ENCODE data around the gene HMGN3.

Gene HMGN3

DNA sequence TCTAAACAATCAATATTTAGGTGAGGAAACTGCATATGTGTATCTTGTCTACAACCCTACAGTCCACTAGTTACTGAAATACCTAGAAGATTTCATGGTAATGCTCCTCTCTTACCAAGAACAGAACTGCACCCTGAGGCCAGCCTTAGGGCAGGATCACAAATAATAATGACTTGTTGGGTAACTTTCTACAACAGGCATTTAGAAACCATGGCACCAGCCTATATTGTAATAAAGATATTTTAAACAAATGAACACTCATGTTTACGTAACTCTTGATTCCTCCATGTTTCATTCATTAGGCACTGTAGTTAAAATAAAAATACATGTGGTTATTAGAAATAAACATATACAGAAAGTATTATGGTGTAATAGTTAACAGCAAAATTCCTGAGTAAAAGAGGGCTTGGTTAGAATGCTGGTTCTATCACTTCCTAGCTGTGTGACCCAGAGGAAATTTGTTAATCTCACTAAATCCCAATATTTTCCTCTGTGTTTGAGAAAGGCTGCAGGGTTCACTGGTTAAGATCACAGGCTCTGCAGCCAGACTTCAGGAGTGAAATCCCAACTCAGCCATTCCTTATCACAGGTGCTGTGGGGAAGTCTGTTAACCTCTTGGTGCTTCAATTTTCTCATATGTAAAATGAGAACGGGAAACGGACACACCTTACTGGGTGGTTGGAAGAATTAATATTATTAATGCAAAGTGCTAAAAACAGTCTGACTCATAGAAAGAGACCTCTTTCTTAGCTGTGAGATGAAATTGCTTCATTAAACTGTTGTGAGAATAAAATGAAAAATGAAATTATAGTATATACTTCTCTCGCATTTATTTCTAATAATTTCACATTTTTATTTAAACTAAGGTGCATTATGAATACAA, 8.5 kb downstream of the HMGN3 start:
- no peak overlapping the region for H3K9ac ChIP-seq
- H3K4me2 ChIP-seq, result no peak overlapping the region
- H3K9me3 ChIP-seq (replicated peaks in 1 of 11), result peaks cover 0 to 4% (median 0%) of the 10 kb centered on the region in 11 experiments; a peak in 2 of 22 replicates
- H3K36me3 ChIP-seq, result no peaks in the 10 kb centered on the region
- H3K27me3 ChIP-seq, result no peaks in the 10 kb centered on the region
- no peaks in the 10 kb centered on the region for H3K4me1 ChIP-seq
- H3K27ac ChIP-seq, result no peak overlapping the region
- no peak for TF ChIP-seq Cebpa-rat (IDR thresholded peaks at IDR 0.05)
- no peaks in the 10 kb centered on the region for H4K20me1 ChIP-seq
- no peak overlapping the region for H3K4me3 ChIP-seq

DNA sequence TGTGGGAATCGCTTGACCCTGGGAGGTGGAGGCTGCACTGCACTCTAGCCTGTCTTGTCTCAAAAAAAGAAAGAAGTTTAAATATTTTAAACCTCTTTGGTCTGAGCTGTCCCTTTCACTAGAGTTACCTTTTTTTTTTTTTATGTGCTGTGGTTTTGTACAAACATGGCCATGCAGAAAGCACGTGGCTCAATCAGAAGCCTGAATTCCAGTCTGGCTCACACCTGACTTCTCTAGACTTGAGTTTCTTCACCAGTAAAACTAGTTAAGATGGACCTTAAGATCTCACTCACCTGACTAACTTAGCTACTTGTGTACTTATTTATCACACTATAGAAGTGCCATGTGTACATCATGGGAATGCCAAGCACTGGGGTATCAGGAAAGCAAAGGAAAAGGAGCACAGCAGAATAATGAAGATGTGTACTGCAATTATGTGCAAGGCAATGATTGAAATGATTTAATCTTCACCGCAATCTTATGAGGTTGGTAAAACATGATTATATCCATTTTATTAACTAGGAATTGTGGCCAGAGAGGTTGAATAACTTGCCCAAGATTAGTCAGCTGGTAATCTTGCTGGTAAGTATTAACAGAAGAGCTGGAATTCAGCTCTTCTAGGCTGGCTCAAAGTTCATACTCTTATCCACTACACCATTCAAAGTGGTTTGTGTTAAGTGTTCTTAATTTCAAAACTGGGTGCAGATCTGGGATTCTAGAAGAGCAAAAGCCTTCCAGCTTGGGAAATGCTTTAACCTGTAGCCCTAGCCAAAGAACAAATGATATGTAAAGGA, 10.7 kb downstream of the HMGN3 start:
- Histone ChIP-seq H3K36me3 (no peaks in the 10 kb centered on the region), H3K4me1 (no peaks in the 10 kb centered on the region), H3K9ac (no peak overlapping the region), H3K9me3 (replicated peaks in 1 of 11) (no peaks in the 10 kb centered on the region), H3K27ac (no peak overlapping the region), H3K4me2 (no peak overlapping the region), H3K4me3 (no peak overlapping the region), H4K20me1 (no peaks in the 10 kb centered on the region), H3K27me3 (no peaks in the 10 kb centered on the region)
- no peak for TF ChIP-seq Cebpa-rat (IDR thresholded peaks at IDR 0.05)

DNA sequence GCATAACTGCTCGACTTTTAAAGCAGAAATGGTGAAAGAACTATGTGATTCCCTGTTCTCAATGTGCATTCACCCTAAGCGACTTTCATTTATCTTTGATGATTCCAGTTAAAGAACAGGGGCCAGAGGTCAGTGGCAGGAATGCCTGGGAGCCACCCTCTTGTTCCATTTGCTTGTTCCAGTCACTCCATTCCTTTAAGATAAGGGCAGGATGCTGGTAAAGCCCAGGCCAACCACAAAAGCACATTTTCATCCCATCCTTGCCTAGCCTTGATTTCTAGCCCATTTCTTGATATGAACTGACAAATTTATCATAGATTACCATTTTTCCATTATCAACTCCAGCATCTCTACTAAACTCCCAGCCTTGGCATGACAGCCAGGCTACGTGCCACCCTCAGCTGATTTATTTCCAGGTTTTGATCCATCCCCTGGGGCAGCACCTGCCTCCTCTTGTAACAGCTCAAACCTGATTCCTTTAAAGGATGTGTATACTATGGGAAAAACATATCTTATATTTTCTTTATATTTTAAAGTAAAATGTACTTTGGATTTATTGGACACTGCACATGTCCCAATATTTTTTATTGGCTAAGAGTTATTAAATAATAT, 19.2 kb downstream of the HMGN3 start:
- H3K4me1 ChIP-seq, result no peaks in the 10 kb centered on the region
- 0 out of 22 replicates have a peak, but pooled peaks cover 0 to 3% (median 0%) of the 10 kb centered on the region in 11 experiments for H3K36me3 ChIP-seq
- no peak overlapping the region for H3K4me2 ChIP-seq
- H3K9me3 ChIP-seq (replicated peaks in 1 of 11), result no peaks in the 10 kb centered on the region
- no peak overlapping the region for H3K4me3 ChIP-seq
- H4K20me1 ChIP-seq, result no peaks in the 10 kb centered on the region
- H3K27me3 ChIP-seq, result no peaks in the 10 kb centered on the region
- no peak overlapping the region for H3K27ac ChIP-seq
- no peak for TF ChIP-seq Cebpa-rat (IDR thresholded peaks at IDR 0.05)
- H3K9ac ChIP-seq, result no peak overlapping the region

DNA sequence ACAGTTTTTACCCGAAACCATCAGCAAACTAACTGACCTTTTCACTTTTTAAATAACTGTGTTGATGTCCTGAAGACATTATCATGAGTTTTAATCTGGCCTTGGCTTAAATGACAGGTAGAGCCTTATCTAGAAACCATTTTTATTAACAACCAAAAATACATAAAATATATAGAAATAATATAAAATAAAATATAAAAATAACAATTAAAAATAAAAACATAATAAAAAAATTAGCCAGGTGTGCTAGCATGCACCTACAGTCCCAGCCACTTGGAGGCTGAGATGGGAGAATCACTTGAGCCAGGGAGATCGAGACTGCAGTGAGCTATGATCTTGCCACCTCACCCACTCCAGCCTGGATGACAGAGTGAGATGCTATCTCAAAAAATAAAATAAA, 21.6 kb downstream of the HMGN3 start:
- no peaks in the 10 kb centered on the region for H3K4me1 ChIP-seq
- no peaks in the 10 kb centered on the region for H3K9me3 ChIP-seq (replicated peaks in 1 of 11)
- H3K36me3 ChIP-seq, result 0 out of 22 replicates have a peak, but pooled peaks cover 0 to 7% (median 0%) of the 10 kb centered on the region in 11 experiments
- H3K4me3 ChIP-seq, result no peak overlapping the region
- TF ChIP-seq Cebpa-rat (IDR thresholded peaks at IDR 0.05), result no peak
- H3K4me2 ChIP-seq, result no peak overlapping the region
- no peaks in the 10 kb centered on the region for H4K20me1 ChIP-seq
- H3K27me3 ChIP-seq, result no peaks in the 10 kb centered on the region
- no peak overlapping the region for H3K27ac ChIP-seq
- H3K9ac ChIP-seq, result no peak overlapping the region

DNA sequence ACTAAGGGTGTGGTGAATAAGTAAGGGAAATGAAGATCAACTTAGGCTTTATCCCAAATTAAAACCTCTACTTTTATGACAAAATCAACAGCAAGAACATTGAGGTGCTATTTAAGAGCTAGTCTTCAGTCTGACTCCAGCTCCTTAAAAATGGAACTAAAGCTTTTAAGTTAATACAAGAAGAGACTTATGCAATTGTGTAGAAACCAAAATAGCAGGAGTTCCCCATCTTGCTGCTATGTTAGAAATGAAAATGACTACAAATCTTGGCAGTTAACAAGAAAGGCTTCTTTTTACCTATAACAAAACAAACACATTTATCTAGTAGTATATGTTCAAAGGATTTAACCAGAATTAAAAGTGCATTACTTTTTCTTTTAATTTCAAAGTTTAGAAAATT, 25.7 kb downstream of the HMGN3 start:
- H3K27me3 ChIP-seq, result no peaks in the 10 kb centered on the region
- H3K4me3 ChIP-seq, result no peak overlapping the region
- no peak for TF ChIP-seq Cebpa-rat (IDR thresholded peaks at IDR 0.05)
- no peak overlapping the region for H3K4me2 ChIP-seq
- H3K9me3 ChIP-seq (replicated peaks in 1 of 11), result no peaks in the 10 kb centered on the region
- H4K20me1 ChIP-seq, result no peaks in the 10 kb centered on the region
- H3K4me1 ChIP-seq, result no peaks in the 10 kb centered on the region
- H3K36me3 ChIP-seq, result peaks cover 0 to 18% (median 4%) of the 10 kb centered on the region in 11 experiments; a peak in 6 of 22 replicates
- H3K9ac ChIP-seq, result no peak overlapping the region
- no peak overlapping the region for H3K27ac ChIP-seq

DNA sequence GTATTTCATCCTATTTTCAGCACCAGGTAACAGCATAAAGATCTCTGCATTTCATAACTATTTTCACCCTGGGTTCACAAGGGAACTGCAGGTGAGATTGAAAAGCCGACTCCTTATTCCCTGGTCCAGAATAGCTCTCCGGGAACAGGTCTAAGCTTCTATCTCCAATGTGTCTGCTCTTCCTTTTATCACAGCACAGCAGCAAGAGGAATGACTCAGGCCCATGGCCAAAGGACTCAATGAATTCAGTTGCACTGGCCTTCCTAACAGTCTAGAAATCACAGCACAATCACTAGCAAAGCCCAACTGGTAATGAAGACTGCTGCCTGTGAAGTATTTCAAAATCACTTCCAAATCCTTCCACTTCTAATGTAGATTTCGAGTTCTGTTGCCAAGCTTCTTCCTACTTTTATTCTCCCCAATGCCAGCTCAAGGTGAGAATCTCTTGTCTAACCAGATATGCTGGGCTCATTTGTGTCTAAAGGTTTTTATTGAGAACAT, 30.7 kb downstream of the HMGN3 start:
- no peak overlapping the region for H3K4me3 ChIP-seq
- H3K4me1 ChIP-seq, result no peaks in the 10 kb centered on the region
- no peaks in the 10 kb centered on the region for H3K9me3 ChIP-seq (replicated peaks in 1 of 11)
- no peak for TF ChIP-seq Cebpa-rat (IDR thresholded peaks at IDR 0.05)
- H3K27ac ChIP-seq, result no peak overlapping the region
- H3K9ac ChIP-seq, result no peak overlapping the region
- H4K20me1 ChIP-seq, result no peaks in the 10 kb centered on the region
- no peaks in the 10 kb centered on the region for H3K27me3 ChIP-seq
- H3K4me2 ChIP-seq, result no peak overlapping the region
- H3K36me3 ChIP-seq, result peaks cover 0 to 17% (median 8%) of the 10 kb centered on the region in 11 experiments; a peak in 8 of 22 replicates

DNA sequence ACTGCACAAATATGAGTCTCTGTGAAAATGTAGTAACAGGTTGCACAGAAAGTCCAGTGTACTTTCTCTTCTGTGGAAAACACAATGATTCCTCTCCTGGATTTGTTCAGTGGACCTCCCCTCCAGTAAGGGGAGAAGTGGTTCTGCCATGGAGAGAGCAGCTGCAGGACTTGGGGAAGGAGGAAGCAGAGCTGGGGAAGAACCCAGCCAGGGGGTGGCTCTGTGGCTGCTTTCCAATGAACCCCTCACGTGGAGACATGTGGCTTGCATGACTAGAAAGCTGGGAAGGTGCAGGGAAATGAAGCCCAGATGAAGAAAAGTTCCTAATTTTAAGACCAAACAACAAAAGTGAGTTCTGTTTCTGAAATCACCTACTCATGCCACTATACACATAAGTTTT, 31.9 kb downstream of the HMGN3 start:
- H3K4me3 ChIP-seq, result no peak overlapping the region
- H4K20me1 ChIP-seq, result no peaks in the 10 kb centered on the region
- H3K27me3 ChIP-seq, result no peaks in the 10 kb centered on the region
- H3K9ac ChIP-seq, result no peak overlapping the region
- no peak for TF ChIP-seq Cebpa-rat (IDR thresholded peaks at IDR 0.05)
- no peak overlapping the region for H3K4me2 ChIP-seq
- H3K27ac ChIP-seq, result no peak overlapping the region
- H3K4me1 ChIP-seq, result peaks cover 0 to 3% (median 0%) of the 10 kb centered on the region in 10 experiments; a peak in 1 of 20 replicates
- H3K36me3 ChIP-seq, result peaks cover 0 to 12% (median 8%) of the 10 kb centered on the region in 11 experiments; a peak in 8 of 22 replicates
- no peaks in the 10 kb centered on the region for H3K9me3 ChIP-seq (replicated peaks in 1 of 11)

DNA sequence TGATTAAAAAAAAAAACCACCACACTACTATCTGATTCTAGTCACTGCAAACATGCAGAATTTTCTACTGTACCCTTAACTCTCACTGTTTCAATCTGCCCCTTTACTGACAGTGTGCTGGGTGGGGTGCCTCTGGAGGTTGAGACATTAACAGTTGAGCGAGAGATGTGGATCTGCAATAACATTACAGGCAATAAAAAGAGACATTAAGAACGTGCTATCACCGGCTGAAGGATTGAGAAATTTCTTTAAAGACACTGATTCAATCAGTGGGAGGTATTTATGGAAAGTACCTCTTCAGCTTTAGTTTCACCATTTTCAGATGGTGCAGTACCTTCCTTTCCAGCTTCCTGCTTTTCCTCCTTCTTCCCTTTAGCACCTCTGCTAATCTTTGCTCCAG, 32.5 kb downstream of the HMGN3 start:
- no peak for TF ChIP-seq Cebpa-rat (IDR thresholded peaks at IDR 0.05)
- Histone ChIP-seq H3K9ac (no peak overlapping the region), H3K4me2 (no peak overlapping the region), H3K36me3 (peaks cover 0 to 11% (median 8%) of the 10 kb centered on the region in 11 experiments; a peak in 8 of 22 replicates), H3K4me1 (peaks cover 0 to 8% (median 0%) of the 10 kb centered on the region in 10 experiments; a peak in 2 of 20 replicates), H3K27me3 (no peaks in the 10 kb centered on the region), H4K20me1 (no peaks in the 10 kb centered on the region), H3K27ac (no peak overlapping the region), H3K9me3 (replicated peaks in 1 of 11) (no peaks in the 10 kb centered on the region), H3K4me3 (no peak overlapping the region)

DNA sequence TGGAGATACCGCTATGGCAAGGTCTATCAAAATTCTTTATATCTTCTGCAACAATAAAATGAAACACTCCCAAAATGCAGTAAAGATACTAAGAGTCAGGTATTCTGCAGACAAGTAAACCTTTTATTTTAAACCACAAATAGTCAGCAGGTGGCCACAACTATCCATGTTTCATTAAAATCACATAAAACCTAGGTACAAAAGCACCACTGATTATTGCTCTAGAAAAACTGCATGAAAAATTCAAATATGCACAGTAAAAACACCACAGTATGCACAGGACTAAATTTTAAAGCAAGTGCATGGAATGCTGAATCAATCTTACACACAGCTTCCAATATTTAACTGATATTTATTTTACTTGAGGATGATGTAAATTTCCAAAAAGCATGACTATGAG, 33.3 kb downstream of the HMGN3 start:
- H3K4me2 ChIP-seq, result no peak overlapping the region
- no peaks in the 10 kb centered on the region for H4K20me1 ChIP-seq
- no peaks in the 10 kb centered on the region for H3K9me3 ChIP-seq (replicated peaks in 1 of 11)
- H3K4me3 ChIP-seq, result no peak overlapping the region
- no peaks in the 10 kb centered on the region for H3K27me3 ChIP-seq
- peaks cover 0 to 10% (median 2%) of the 10 kb centered on the region in 11 experiments; a peak in 8 of 22 replicates for H3K36me3 ChIP-seq
- peaks cover 0 to 15% (median 0%) of the 10 kb centered on the region in 10 experiments; a peak in 4 of 20 replicates for H3K4me1 ChIP-seq
- H3K9ac ChIP-seq, result no peak overlapping the region
- no peak overlapping the region for H3K27ac ChIP-seq
- no peak for TF ChIP-seq Cebpa-rat (IDR thresholded peaks at IDR 0.05)

All from BLaER1 treated with 17β-estradiol and CSF1 and Interleukin-3, amounts not matched to agents 10 nM and 100 nM (cell line).